ENCODE measurements around the gene SCN11A.
"Not testable (repeated sequence)": the region's sequence is repeated elsewhere in the genome, so short reads cannot be mapped to it uniquely, and the experiment has no call there.

SCN11A gene

DNA sequence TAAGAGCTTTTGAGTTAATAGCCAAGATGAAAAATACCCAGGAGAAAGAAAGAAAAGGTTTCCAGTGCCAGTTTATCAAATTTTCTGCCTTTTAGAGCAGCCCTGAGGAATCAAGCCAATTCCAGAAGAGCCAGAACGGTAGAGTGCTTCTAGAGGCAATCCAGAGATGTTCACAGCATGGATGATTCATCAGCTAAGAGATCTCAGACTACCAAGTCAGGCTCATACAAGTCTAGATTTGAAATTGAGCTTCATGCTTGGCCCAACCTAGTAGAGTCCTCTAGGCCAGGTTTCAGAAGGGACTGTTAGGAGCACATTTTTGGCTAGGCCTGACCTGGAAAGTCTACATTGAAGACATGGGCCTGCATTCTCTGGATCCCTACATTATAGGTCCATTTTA, 15.5 kb upstream of the SCN11A start:
- DNase-seq = no peak

DNA sequence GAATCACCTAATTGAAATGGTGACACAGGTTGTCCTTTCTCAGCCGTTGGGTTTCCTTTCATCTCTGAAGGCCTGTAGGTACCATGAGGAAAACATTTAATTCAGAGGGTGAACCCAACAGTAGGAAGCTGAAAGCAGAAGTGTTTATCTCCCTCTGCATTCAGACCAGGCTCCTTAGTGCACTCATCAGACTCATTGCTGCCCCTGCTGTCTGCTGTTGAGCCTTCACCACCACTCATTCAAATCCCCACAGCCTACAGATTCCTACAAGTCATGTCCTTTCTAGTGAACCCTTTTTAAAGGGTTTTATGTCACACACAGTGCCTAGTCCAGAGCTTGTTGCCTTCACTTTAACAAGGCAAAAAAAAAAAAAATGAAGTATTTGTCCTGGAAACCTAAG, 13.5 kb upstream of the SCN11A start:
- peak in 10 of 56 donors; percentile 1 to 29 (median 7) for DNase-seq

DNA sequence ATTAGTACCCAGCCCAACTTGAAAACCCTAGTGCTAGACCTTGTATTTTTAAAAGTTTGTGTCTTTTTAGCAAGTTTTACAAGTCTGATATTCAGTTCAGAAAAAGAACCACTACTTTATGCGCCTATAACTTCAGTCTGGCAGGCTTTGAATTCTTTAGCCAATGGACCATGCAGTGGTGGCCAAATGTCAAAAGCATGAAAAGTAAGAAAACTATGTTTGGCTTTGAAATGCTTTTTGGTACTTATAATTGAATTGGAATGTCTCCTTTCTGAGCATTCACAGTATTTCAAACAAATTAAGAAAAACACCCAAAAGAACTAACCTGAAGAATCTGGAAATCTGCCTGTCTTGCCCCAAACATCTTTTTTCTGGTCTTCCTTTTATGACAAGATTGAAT, 12.9 kb upstream of the SCN11A start:
- no peak for DNase-seq

DNA sequence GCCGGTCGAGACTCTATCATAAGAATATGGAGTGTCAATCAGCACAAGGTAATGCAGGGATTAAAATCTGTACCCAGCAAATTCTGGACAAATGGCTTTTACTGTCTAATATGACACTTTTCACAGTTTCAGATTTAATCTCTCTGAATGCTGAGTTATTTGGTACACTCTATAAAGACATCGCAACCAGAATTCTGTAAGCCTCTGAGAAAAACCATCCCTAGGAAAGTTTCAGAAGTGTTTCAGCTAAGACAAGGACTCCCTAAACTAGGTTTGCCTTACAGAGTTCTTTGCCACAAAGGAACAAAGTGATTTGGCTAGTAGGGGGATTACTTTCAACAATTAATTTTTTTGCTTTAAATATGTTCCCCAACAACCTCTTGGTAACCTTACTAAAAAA, 11.4 kb upstream of the SCN11A start:
- DNase-seq = no peak

DNA sequence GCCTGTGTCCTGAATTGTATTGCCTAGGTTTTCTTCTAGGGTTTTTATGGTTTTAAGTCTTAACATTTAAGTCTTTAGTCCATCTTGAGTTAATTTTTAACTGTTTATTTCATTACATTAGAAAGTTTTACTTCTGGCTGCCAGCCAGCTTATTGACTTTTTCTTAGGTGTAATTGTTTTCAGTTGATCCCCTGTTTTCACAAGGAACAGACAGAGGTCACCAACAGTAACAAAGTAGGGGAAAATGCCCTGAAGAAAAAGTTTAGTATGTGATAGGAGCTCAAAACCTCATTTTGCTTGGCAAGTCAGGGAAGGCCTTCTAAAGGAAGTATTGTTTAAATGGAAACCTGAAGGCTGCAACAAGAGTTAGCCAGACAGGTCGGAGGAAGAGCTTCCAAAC, 10.4 kb upstream of the SCN11A start:
- DNase-seq = no peak

DNA sequence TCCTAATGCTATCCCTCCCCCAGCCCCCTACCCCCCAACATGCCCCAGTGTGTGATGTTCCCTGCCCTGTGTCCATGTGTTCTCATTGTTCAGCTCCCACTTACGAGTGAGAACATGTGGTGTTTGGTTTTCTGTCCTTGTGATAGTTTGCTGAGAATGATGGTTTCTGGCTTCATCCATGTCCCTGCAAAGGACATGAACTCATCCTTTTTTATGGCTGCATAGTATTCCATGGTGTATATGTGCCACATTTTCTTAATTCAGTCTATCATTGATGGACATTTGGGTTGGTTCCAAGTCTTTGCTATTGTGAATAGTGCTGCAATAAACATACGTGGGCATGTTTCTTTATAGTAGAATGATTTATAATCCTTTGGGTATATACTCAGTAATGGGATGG, 9.5 kb upstream of the SCN11A start:
- not testable (repeated sequence) for DNase-seq

DNA sequence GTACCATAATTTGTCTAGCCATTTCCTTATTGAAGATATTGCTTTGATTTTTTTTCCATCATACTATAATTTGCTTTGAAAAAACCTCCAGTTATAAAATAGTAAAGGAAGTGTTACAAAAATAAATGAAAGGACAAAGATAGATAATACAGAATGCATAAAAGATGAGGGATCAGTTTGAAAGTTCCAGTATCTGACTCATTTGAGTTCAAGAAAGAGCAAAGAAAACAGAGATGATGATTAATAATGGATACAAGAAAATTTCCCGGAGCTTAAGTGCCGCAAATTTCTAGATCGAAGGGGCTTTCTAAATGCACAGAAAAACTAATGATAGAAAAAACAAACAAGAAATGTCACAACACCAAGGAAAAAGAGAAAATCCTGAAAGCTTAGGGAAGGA, 4.4 kb upstream of the SCN11A start:
- no peak for DNase-seq

DNA sequence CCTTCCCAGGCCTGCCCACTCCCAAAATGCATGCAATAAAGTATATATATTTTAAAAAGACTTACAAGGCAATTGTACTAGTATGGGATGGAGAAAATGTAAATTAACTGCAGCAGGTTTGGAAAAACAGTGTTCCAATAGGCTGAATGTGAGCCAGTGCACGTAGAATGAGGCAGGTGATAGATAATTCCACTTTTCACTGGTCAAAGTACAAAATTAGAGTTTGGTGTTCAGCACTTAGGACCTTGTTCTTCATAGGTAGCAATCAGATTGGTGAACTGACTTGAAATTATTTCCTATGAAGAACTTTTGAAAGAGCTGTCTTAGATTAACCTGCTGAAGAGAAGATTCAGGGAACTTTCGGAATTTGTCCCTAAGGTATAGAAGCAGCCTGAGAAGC, 2.0 kb upstream of the SCN11A start:
- no peak for DNase-seq

DNA sequence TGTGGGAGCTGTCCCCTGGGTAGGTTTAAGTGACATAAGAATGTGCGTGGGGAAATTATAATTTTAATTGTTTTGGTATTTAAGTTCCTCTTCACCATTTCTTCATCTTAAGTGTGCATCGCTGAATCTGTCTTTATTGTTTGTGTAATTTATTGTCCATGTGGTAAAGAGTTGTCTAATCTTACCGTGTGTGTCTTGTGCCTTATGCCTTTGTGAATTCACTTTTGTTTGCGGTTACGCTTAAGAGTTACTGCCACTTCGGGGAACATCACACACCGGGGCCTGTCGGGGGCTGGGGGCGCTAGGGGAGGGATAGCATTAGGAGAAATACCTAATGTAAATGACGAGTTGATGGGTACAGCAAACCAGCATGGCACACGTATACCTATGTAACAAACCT, 839 bp upstream of the SCN11A start:
- no peak for DNase-seq

DNA sequence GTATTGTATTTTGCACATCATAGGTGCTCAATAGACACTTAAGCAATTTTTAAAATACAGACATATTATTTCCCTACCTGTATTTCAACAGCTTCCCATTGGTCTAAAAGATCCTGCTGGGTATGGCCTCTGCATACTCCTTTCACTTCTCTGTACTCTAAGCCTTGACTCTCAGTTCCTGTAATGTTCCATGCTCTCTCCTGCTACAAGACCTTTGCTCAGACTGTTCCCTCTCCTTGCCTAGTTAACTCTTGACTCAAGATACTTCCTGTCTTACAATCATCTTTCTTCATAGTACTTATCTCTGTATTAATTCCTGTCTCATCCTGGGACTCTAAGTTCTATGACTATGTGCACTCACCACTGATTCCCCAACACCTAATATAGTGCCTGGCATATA, 1.7 kb downstream of the SCN11A start:
- no peak for DNase-seq

DNA sequence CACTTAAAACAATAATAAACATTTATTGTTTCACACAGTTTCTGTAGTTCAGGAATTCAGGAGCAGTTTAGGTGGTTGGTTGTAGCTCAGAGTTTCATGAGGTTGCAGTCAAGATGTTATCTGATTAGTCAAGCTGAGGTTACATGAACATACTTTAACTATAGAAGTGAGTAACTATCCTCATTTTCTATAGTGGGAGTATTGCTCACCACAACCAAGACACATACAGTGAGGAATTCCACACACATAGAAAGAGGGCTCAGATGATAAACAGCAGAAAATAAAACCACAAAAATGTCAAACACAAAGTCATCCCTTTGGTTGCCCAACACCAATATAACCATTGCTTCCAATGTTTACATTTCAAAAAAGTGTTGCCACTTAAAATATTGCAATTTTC, 13.6 kb downstream of the SCN11A start:
- no peak for DNase-seq

DNA sequence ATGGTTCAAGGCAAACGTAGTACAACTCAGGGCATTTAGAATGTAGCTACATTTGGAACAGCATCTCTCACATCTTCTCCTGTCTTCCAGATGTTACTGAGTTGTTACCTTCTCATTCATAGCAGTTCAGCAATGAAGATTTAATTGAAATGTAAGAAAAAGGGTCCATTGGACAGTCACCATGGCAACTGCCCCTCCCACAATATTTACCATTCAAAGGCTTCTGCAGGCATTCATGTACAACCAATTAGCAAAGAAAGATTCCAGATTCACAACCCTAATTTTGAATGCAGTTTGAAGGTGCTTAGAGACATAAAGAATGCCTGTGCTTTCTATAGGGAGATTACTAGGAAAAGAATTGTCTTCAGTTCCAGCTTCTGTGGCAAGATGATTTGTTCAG, 22.2 kb downstream of the SCN11A start:
- no peak for DNase-seq

DNA sequence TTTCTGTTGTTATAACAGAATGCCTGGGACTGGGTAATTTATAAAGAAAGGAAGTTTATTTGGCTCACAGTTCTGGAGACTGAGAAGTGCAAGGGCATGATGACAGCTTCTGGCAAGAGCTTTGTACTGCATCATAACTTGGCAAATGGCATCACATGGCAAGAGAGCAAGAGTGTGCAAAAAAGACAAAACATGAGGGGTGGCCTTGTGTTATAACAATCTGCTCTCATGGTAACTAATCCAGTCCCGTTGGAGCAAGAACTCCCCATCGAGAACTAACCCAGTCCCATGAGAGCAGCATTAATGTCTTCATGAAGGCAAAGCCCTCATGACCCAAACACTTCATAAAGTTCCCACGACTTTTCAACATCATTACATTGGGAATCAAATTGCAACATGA, 23.2 kb downstream of the SCN11A start:
- DNase-seq = no peak

DNA sequence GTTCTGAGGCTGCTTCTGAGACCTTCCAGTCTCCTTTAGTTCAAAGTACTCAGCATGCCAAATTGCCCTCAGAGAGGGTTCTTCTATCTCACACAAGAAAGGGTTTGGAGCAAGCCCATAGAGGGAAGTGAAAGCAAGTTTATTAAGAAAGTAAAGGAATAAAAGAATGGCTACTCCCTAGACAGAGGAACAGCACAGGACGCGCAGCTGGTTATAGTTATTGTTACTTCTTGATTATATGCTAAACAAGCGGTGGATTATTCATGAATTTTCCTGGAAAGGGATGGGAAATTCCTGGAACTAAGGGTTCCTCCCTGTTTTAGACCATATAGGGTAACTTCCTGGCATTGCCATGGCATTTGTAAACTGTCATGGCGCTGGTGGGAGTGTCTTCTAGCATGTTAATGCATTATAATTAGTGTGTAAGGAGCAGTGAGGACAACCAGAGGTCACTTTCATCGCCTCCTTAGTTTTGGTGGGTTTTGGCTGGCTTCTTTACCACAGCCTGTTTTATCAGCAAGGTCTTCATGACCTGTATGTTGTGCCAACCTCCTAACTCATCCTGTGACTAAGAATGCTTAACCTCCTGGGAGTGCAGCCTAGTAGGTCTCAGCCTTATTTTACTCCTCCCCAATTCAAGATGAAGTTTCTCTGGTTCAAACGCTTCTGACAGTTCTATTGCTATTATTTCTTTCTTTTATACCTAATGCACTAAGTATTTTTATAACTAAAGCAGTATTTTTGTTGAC, 26.3 kb downstream of the SCN11A start:
- DNase-seq = no peak

DNA sequence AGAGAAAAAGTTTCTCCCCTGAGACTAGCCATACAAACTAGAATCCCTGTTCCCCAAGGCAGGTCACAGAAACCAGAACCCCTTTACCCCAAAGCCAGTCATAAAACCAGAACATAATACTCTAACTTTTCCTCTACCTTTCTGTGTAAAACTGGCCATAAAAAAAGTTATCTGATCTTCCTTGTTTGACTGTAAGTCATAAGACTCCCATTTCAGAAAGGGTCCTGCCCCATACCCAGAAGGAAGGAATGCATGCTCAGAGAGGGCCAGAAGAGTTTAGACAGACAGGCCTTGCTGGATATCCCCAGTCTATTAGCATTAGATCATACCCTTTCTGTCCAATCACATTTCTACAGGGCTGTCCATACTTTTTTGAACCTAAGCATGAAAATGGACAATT, 27.2 kb downstream of the SCN11A start:
- no peak for DNase-seq

DNA sequence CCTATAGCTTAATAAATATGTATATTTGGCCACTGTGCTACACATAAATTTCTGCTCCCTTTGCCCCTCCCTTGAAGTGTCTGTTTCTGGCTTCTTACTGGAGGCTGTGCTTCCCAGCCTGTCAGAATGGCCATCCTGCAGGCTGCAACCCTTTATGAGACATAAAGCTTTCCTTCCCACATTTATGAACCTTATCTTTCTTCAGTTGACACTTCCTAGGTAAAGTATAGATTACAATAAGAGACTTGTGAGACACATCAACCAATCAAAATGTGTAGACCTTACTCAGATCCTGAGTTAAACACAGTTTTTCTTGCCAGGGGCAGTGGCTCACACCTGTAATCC, 29.5 kb downstream of the SCN11A start:
- DNase-seq = no peak

DNA sequence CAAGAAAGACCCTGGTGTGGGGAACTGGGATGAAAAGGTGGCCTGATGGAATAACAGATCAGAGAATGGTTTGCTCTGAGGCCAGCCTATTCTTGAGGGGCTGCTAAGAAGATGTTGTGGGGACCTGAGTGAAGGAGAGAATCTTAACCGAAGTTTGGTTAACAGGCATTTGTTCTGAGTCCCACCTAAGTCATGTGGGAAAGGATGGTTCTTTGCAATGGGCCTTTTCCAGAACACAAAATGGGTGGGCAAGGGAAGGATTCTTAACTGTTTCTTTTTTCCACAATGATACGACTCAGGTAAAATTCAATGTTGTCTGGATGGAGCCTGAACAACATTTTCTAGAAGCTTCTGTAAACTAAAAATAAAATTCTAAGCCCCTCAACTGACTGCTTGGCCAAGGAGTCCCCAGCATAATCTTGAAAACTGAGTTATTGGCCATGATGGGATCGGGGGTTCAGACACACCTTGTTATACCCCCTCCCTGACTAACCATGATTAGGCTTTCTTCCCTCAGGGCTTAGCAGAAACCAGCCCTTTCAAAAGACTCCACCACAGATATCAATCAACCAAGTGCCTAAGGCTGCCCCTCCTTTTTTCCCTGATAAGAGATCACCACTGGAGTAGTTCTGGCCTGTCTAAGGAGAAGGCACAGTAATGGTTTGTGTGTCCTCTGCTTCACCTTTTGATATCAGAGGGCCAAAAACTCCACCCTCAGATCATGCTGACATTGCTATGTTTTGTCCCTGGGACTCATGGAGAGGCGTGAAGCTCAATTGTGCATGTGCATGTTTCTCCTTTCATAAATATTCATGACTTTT, 30.1 kb downstream of the SCN11A start:
- DNase-seq = no peak

DNA sequence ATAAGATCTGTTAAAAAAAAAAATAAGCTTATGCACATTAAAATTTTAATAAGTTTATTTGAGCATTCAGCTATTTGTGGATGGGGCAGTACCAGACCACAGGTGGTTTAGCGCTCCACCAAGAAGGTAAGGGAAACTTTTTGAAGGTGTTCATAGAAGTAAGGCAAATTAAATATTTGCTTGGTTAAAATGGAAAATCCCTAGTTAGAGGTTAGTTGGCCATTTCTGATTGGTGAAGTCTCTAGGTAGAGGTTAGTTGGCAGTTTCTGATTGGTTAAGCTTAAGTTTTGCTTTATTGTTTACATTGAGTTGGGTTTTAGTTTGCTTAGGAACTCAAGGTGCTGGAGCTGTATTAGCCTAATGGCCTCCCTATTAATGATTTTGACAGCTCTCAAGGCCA, 30.7 kb downstream of the SCN11A start:
- DNase-seq = no peak

DNA sequence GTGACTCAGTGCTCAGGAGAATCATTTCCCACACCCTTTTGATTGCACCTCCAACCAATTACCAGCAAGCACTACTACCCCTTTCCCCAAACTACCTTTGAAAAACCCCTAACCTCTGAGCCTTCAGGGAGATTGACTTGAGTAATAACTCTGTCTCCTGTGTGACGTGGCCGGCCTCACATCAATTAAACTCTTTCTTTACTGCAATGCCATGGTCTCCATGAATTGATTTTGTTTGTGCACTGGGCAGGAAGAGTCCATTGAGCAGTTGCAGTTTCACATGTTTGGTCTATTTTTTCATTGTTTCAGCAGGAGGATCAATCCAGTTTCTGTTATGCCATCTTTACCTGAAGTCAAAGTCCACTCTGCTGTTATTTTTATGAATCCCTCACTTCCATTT, 32.4 kb downstream of the SCN11A start:
- no peak for DNase-seq

DNA sequence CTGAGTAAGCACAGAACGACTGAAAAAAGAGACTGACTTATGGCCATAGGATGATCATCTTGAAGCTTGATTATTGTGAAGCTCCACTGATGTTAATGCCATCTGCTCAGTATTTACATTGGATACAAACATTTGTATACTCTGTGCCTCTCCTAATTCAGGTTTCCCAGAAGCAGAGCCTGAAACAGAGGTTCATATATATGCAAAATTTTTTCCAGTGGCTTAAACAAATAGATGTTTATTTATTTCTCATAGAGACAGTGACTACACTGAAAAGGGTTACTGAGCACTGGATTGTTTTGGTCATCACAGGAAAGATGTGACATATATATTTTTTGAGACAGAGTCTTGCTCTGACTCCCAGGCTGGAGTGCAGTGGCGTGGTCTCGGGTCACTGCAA, 36.3 kb downstream of the SCN11A start:
- no peak for DNase-seq

DNA sequence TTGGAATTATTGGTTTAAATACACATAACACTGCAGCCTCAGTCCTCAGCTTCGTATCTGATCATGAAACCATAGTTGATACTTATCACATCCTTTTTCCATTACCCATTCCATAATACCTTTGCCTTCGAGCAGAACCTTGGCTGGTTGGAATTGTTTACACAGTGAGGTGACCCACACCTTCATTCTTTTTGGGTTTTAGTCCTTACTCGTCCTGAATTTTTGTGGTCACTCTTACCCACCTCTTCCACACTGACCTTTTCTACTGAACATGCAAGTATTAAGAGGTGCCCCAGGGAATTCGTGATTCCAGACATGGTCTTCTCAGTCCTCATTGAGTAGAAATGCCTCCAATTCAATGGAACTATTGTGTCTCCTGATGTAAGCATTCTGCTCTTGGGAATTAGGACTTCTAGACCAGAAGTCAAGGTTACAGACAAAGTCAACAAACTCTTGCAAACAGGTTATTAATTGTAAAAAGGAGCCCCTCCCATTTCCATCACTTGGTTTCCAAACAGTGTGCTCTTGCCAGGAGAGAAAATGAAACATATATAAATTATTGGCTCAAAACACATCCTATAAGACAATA, 37.7 kb downstream of the SCN11A start:
- no peak for DNase-seq

DNA sequence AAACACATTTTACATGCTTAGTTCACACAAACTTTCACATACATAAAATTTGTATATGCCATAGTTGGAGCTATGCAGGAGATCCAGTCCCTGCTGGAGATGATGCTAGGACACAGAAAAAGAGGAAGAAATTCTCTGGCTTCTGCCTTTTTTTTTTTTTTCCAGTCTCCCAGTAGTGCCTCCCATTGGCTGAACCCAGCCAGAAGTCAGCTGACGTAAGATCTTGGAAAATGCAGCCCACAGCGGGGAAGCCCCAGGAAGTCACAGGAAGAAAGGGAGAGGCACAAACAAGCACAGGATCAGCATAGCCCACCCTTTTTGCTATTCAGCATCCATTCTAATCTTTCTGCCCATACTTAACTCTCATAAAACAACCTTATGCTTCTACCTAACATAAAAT, 38.5 kb downstream of the SCN11A start:
- no peak for DNase-seq

DNA sequence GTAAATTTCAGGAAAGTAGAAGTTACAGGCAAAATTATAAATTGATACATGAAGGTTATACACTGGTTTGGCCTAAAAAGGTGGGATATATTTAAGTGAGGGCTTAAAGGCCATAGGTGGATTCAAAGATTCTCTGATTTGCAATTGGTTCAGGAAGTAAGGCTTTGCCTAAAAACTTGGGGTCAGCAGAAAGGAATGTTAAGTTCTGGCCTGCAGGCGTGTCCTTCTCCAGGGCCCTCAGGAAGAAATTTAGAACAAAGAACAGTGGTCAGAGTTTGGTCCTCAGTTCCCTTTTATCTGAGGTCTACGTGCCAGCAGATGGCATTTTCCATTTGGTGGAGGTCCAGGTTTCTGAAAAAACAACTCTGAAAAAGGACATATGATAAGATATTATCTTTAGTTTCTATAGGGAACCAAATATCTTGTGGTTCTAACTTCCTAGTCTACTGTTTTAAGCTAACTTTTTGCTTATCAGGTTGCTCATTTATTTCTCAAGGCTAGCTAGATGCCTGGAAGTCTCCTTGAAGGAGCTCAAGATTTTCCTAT, 40.5 kb downstream of the SCN11A start:
- DNase-seq = no peak

All from nucleus accumbens (tissue), 56 donors.